AG04450 (cell line): ENCODE measurements around the gene FN3K. TPM values are rescaled to one million over a fixed set of nuclear protein-coding genes. Genes with fewer than 3 reads are reported as not detected.

ENCODE experiments used
- CTCF ChIA-PET: fragments of 300-600, 350-600 bp; formaldehyde crosslinking; extraction: SDS; loops from one replicate; lab custom pipeline; 2022; ENCODE audit warnings: antibody characterized with exemption, inconsistent platforms; lab: Charles Lee
- POLR2A ChIA-PET: fragments of 350-600 bp; formaldehyde crosslinking; extraction: SDS; loops from one replicate; lab custom pipeline; 2021; ENCODE audit warnings: antibody characterized with exemption, inconsistent platforms; lab: Yijun Ruan, JAX
- DNase-seq: peaks from one replicate; pipeline ENCODE4 v3.0.0-alpha.2; 2011; ENCODE audit warnings: low read depth, low spot score
- H3K27ac ChIP-seq: one replicate; pipeline ENCODE4 v1.5.1; 2012; ENCODE audit warnings: low read depth, low read length, control low read depth
- H3K27me3 ChIP-seq: one replicate; pipeline ENCODE4 v1.6.0; 2012; ENCODE audit warnings: low read length; ENCODE audit not compliant: control insufficient read depth, insufficient read depth
- H3K4me3 ChIP-seq: 2 replicates; pipeline ENCODE4 v1.5.1; 2011; ENCODE audit warnings: mild to moderate bottlenecking, low read depth, low read length, control low read depth
- H3K9me3 ChIP-seq: 2 replicates; pipeline ENCODE4 v1.5.1; 2012; ENCODE audit warnings: low read length; ENCODE audit not compliant: control insufficient read depth, insufficient read depth
- CTCF ChIP-seq: IDR thresholded peaks from 2 replicates; pipeline ENCODE4 v1.5.1; 2011; ENCODE audit warnings: low read depth, low read length, control low read depth, inconsistent platforms
- polyA plus RNA-seq: library from polyadenylated mRNA; depleted of rRNA; stranded (reverse); fragments of >200 nt; gene quantifications from 2 replicates; pipeline ENCODE4 v1.2.3, GENCODE V29; 2011

Gene FN3K
- polyA plus RNA-seq, 1 experiment: 1.6 TPM

- no peaks in the 10 kb centered on the region for H3K27me3 ChIP-seq
- H3K27ac ChIP-seq: no peak overlapping the region
- peaks cover 2% of the 10 kb centered on the region for H3K9me3 ChIP-seq
- POLR2A ChIA-PET: interaction anchor here (1.2 kb wide), 1 partner anchor 10 kb away, joined by 4 read pairs; no protein-coding TSS in a partner anchor
- no peak overlapping the region for H3K4me3 ChIP-seq
- CTCF ChIA-PET: no interaction called here
- no peak for TF ChIP-seq CTCF
- no peak for DNase-seq
Observed at GRCh38 chr17:82689077-82689476, 46.3 kb upstream of the FN3K start.

- ChIA-PET POLR2A (no interaction called here), CTCF (no interaction called here)
- Histone ChIP-seq H3K4me3 (no peak overlapping the region), H3K27me3 (no peaks in the 10 kb centered on the region), H3K27ac (no peak overlapping the region), H3K9me3 (peaks cover 16% of the 10 kb centered on the region)
- DNase-seq: no peak
- TF ChIP-seq CTCF: no peak
Observed at GRCh38 chr17:82690786-82691489, 44.5 kb upstream of the FN3K start.

GRCh38 chr17:82691714-82692113 is 43.7 kb upstream of the FN3K start:
- DNase-seq: no peak
- ChIA-PET POLR2A (no interaction called here), CTCF (no interaction called here)
- H3K27ac ChIP-seq: no peak overlapping the region
- no peak overlapping the region for H3K4me3 ChIP-seq
- no peak for TF ChIP-seq CTCF
- no peaks in the 10 kb centered on the region for H3K27me3 ChIP-seq
- peaks cover 24% of the 10 kb centered on the region for H3K9me3 ChIP-seq

GRCh38 chr17:82692268-82692667 is 43.1 kb upstream of the FN3K start:
- no peak for TF ChIP-seq CTCF
- DNase-seq: no peak
- peaks cover 4% of the 10 kb centered on the region for H3K27me3 ChIP-seq
- ChIA-PET POLR2A (no interaction called here), CTCF (no interaction called here)
- peaks cover 27% of the 10 kb centered on the region for H3K9me3 ChIP-seq
- no peak overlapping the region for H3K4me3 ChIP-seq
- no peak overlapping the region for H3K27ac ChIP-seq

- TF ChIP-seq CTCF: no peak
- ChIA-PET CTCF (no interaction called here), POLR2A (interaction anchor here (0.7 kb wide), 1 partner anchor 9 kb away, joined by 3 read pairs; no protein-coding TSS in a partner anchor)
- H3K9me3 ChIP-seq: peaks cover 27% of the 10 kb centered on the region
- H3K27me3 ChIP-seq: peaks cover 6% of the 10 kb centered on the region
- no peak overlapping the region for H3K27ac ChIP-seq
- H3K4me3 ChIP-seq: no peak overlapping the region
- DNase-seq: no peak
Observed at GRCh38 chr17:82693168-82693867, 42.1 kb upstream of the FN3K start.
